Transverse colon (tissue), 4 donors: ENCODE data around the gene SENP8. TPM values are rescaled to one million over a fixed set of nuclear protein-coding genes. Genes with fewer than 3 reads are reported as not detected.

Experiments
- DNase-seq: peaks from one replicate; pipeline ENCODE4 v3.0.0-alpha.2; 2019
- H3K27ac ChIP-seq, 4 donors: fragments of 200-600 bp; sonication (generic); 2 replicates each; pipeline ENCODE4 v1.5.1; 2016 to 2018; ENCODE audit warnings: inconsistent platforms in 4 of 4
- H3K27me3 ChIP-seq: fragments of 200-600 bp; sonication (generic); 2 replicates; pipeline ENCODE4 v1.5.1; 2017; ENCODE audit warnings: inconsistent platforms
- H3K36me3 ChIP-seq, 4 donors: fragments of 200-600 bp; sonication (generic); 2 replicates each; pipeline ENCODE4 v1.5.1; 2017 to 2019; ENCODE audit warnings: inconsistent platforms in 4 of 4
- H3K4me1 ChIP-seq, 4 donors: fragments of 200-600 bp; sonication (generic); 2 replicates each; pipeline ENCODE4 v1.5.1; 2017 to 2020; ENCODE audit warnings: inconsistent platforms in 4 of 4
- H3K4me3 ChIP-seq, 4 donors: fragments of 200-600 bp; sonication (generic); 1 replicate in 1 of 4; 2 replicates in 3 of 4; pipeline versions ENCODE4 v1.5.1 to v1.6.1; 2017 to 2019; ENCODE audit warnings: inconsistent platforms in 4 of 4
- H3K9me3 ChIP-seq, 2 donors: fragments of 200-600 bp; sonication (generic); 2 replicates each; pipeline ENCODE4 v1.5.1; 2017 to 2019; ENCODE audit warnings: inconsistent platforms in 2 of 2
- CTCF ChIP-seq, 5 experiments: fragments of 200-600 bp in 3 of 5; fragments of 450-650 bp in 2 of 5; sonication (generic) in 3 of 5; IDR thresholded peaks; 1 replicate in 2 of 5; 2 replicates in 3 of 5; pipeline ENCODE4 v1.5.1; 2016 to 2017; ENCODE audit warnings: antibody characterized with exemption in 5 of 5, inconsistent platforms in 3 of 5, mild to moderate bottlenecking in 2 of 5, moderate library complexity in 1 of 5
- EP300 ChIP-seq: sonication (generic); formaldehyde crosslinking; IDR thresholded peaks from one replicate; pipeline ENCODE4 v1.6.1; 2017; ENCODE audit warnings: antibody characterized with exemption, low read depth
- POLR2A ChIP-seq: fragments of 450-650 bp; IDR thresholded peaks from one replicate; pipeline ENCODE4 v1.6.1; 2016; ENCODE audit warnings: antibody characterized with exemption, mild to moderate bottlenecking, moderate library complexity
- POLR2AphosphoS5 ChIP-seq, 3 donors: sonication (generic); formaldehyde crosslinking; IDR thresholded peaks; one replicate each; pipeline ENCODE4 v1.6.1; 2016; ENCODE audit warnings: antibody characterized with exemption in 3 of 3
- WGBS, 2 donors: methylation state at CpG; one replicate each; pipeline ENCODE4 v1.1.5; 2018; ENCODE audit warnings: low coverage in 1 of 2; 5-methylcytosine and 5-hydroxymethylcytosine counted together
- in situ Hi-C, 4 donors: fragments of 200-750 bp; cut with MboI; loops; one replicate each; pipeline versions ENCODE4 v1.15.0 to v1.15.1; 2017; ENCODE audit warnings: low sequenced_read_pairs in 3 of 4, low pct_ligation_motif_present in 1 of 4, low pct_unique_long_range_greater_than_20kb in 1 of 4
- intact Hi-C: fragments of 100-400 bp; cut with DNase I; formaldehyde crosslinking; loops from one replicate; pipeline ENCODE4 v1.15.1; 2023; ENCODE audit warnings: low total_unique reads
- total RNA-seq, 4 donors: library from RNA; depleted of rRNA; stranded (reverse); fragments of >200 nt; gene quantifications; one replicate each; pipeline ENCODE4 v1.1.0, GENCODE V29; 2016

Gene SENP8
- total RNA-seq, 4 donors from 2014 or later = 2.3 to 3.8 (median 2.5) TPM

DNA sequence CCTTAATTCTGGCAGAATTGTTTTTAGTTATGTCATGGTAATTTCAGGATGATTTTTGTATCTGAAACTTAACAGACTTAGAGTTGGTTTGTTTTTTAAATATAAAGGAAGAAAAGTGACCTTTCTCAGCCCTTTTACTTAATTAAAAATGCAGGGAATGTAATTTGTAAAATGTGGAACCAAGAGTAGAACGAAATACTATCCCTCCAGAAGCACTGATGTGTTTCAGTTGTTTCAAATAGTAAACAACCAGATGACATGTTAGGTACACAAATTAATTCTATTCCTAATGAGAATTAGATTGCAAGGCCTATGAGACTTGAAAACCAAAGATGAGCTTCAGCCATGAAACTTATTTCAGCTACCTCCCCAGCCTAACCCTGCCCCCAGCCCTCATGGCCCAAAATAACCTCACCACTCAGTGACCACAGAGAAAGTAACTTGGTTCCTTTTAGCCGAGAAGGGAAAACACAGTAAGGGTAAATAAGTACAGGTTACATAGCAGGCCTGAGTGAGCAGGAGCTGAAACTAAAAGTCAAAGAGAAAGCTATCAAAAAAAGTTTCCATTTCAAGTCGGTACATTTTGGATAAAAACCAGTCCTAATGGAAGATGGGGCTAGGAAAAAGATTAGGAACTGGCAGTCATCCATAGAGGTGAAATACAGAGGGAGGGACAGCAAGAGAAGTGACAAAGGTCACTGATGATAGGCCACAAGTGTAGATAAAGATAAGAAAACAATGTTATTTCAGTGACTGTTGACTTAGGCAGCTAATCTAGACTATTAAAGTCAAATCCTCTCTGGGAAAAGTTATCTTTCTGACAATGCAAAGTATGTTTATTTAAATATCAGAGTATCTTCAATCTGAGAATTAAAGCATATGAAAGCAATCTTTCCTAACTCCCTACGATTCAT lies 23.2 kb downstream of the SENP8 start:
- TF ChIP-seq POLR2A (no peak), CTCF (IDR thresholded peaks at IDR 0.05) (no peak), EP300 (no peak), POLR2AphosphoS5 (IDR thresholded peaks at IDR 0.05) (no peak)
- Histone ChIP-seq H3K4me1 (peaks cover 0 to 23% (median 18%) of the 10 kb centered on the region in 4 donors), H3K27me3 (no peaks in the 10 kb centered on the region), H3K4me3 (no peak overlapping the region), H3K27ac (no peak overlapping the region), H3K36me3 (peaks cover 0 to 3% (median 0%) of the 10 kb centered on the region in 4 donors), H3K9me3 (no peaks in the 10 kb centered on the region)
- in situ Hi-C loops (no loop called here), intact Hi-C loops (no loop called here)
- WGBS, 2 donors = 42 to 43% methylated on average over 4 of the region's 4 CpGs
- DNase-seq = no peak

GRCh38 chr15:72146221-72146620 lies 28.0 kb downstream of the SENP8 start:
- WGBS, 2 donors = 85 to 90% methylated on average over 3 of the region's 3 CpGs
- in situ Hi-C loops (no loop called here), intact Hi-C loops (no loop called here)
- no peaks in the 10 kb centered on the region for H3K9me3 ChIP-seq
- no peak overlapping the region for H3K4me3 ChIP-seq
- H3K4me1 ChIP-seq = peaks cover 0 to 11% (median 10%) of the 10 kb centered on the region in 4 donors
- no peaks in the 10 kb centered on the region for H3K36me3 ChIP-seq
- no peak for TF ChIP-seq POLR2AphosphoS5 (IDR thresholded peaks at IDR 0.05)
- TF ChIP-seq POLR2A = no peak
- DNase-seq = no peak
- H3K27ac ChIP-seq = no peak overlapping the region
- H3K27me3 ChIP-seq = no peaks in the 10 kb centered on the region

- in situ Hi-C loops = no loop called here
- TF ChIP-seq POLR2A = no peak
- no peak for TF ChIP-seq CTCF (IDR thresholded peaks at IDR 0.05)
- TF ChIP-seq EP300 = no peak
- TF ChIP-seq POLR2AphosphoS5 (IDR thresholded peaks at IDR 0.05) = no peak
- no peak overlapping the region for H3K27ac ChIP-seq
Observed at GRCh38 chr15:72146934-72147333, 28.7 kb downstream of the SENP8 start.

GRCh38 chr15:72147418-72147817 lies 29.2 kb downstream of the SENP8 start:
- H3K9me3 ChIP-seq = no peaks in the 10 kb centered on the region
- intact Hi-C loops (no loop called here), in situ Hi-C loops (no loop called here)
- no peak for DNase-seq
- H3K4me1 ChIP-seq = no peaks in the 10 kb centered on the region
- TF ChIP-seq POLR2A = no peak
- TF ChIP-seq POLR2AphosphoS5 (IDR thresholded peaks at IDR 0.05) = no peak
- TF ChIP-seq EP300 = no peak
- TF ChIP-seq CTCF (IDR thresholded peaks at IDR 0.05) = no peak
- no peaks in the 10 kb centered on the region for H3K27me3 ChIP-seq
- H3K36me3 ChIP-seq = no peaks in the 10 kb centered on the region
- 68 to 79% methylated on average over 2 of the region's 2 CpGs for WGBS, 2 donors
- no peak overlapping the region for H3K27ac ChIP-seq
- no peak overlapping the region for H3K4me3 ChIP-seq

More at GRCh38 chr15:72146934-72147333, 28.7 kb downstream of the SENP8 start:
- no peak overlapping the region for H3K4me3 ChIP-seq
- no peaks in the 10 kb centered on the region for H3K27me3 ChIP-seq
- no peaks in the 10 kb centered on the region for H3K9me3 ChIP-seq
- intact Hi-C loops = no loop called here
- peaks cover 0 to 4% (median 4%) of the 10 kb centered on the region in 4 donors for H3K4me1 ChIP-seq
- H3K36me3 ChIP-seq = no peaks in the 10 kb centered on the region
- DNase-seq = no peak
